GM12878 (cell line): Measurements from ENCODE around the gene ACACB. TPM values are rescaled to one million over a fixed set of nuclear protein-coding genes. Genes with fewer than 3 reads are reported as not detected.

Experiments
- ATAC-seq: fragments of 200-7000 bp; cut with Tn5 transposase; 3 replicates; pipeline ENCODE4 v1.9.1; 2020; ENCODE audit warnings: mild to moderate bottlenecking, moderate library complexity
- BruUV-seq: library from RNA; stranded (reverse); fragments of 400-500 nt; replicated peaks from 2 replicates; lab custom pipeline; 2021; lab: Mats Ljungman, UMichigan
- CTCF ChIA-PET: fragments of 300-600 bp; sonication (Branson Sonifier 250); formaldehyde crosslinking; extraction: SDS; loops from one replicate; lab custom pipeline; 2021; ENCODE audit warnings: inconsistent platforms; lab: Yijun Ruan, JAX
- POLR2A ChIA-PET: fragments of 350-600 bp; formaldehyde crosslinking; extraction: SDS; loops from one replicate; lab custom pipeline; 2021; ENCODE audit warnings: inconsistent platforms; lab: Charles Lee
- RAD21 ChIA-PET: fragments of 300-600 bp; sonication (Branson Sonifier 250); formaldehyde crosslinking; loops from one replicate; lab custom pipeline; 2023; ENCODE audit warnings: antibody characterized with exemption; ENCODE audit not compliant: unreplicated experiment; lab: Charles Lee
- SMC1A ChIA-PET: fragments of 300-600 bp; sonication (Branson Sonifier 250); formaldehyde crosslinking; loops from one replicate; lab custom pipeline; 2023; ENCODE audit not compliant: unreplicated experiment, uncharacterized antibody; lab: Charles Lee
- DNase-seq: peaks from one replicate; pipeline ENCODE4 v3.0.0-alpha.2; 2011; ENCODE audit warnings: low read depth, low spot score
- FAIRE-seq: peaks from 3 replicates; lab custom pipeline; 2011; peaks lifted over from hg19 to GRCh38; lab: Jason Lieb, UNC
- H2AFZ ChIP-seq: 2 replicates; pipeline ENCODE4 v1.6.0; 2011; ENCODE audit warnings: low read depth, low read length, control low read depth; ENCODE audit not compliant: control insufficient read depth
- H3K27ac ChIP-seq: 2 replicates; pipeline ENCODE4 v1.5.1; 2011; ENCODE audit warnings: control low read depth; ENCODE audit not compliant: control insufficient read depth, insufficient read depth
- H3K27me3 ChIP-seq, 2 experiments: replicated peaks in 1 of 2; 2 replicates each; pipeline versions ENCODE4 v1.6.0 to v1.6.1; 2011; ENCODE audit warnings: low read length in 1 of 2; ENCODE audit not compliant: control insufficient read depth in 2 of 2, insufficient read depth in 2 of 2
- H3K36me3 ChIP-seq, 2 experiments: 2 replicates each; pipeline ENCODE4 v1.5.1; 2011; ENCODE audit warnings: low read length in 1 of 2; ENCODE audit not compliant: control insufficient read depth in 2 of 2, insufficient read depth in 2 of 2
- H3K4me1 ChIP-seq: 2 replicates; pipeline ENCODE4 v1.6.1; 2011; ENCODE audit warnings: mild to moderate bottlenecking, low read length, moderate library complexity, mixed read lengths; ENCODE audit not compliant: control insufficient read depth, insufficient read depth
- H3K4me2 ChIP-seq: 2 replicates; pipeline ENCODE4 v1.6.0; 2011; ENCODE audit warnings: control low read depth; ENCODE audit not compliant: control insufficient read depth, insufficient read depth
- H3K4me3 ChIP-seq: fragments of 200-600 bp; sonication (generic); 2 replicates; pipeline ENCODE4 v1.5.1; 2016
- H3K79me2 ChIP-seq: 2 replicates; pipeline ENCODE4 v1.6.0; 2011; ENCODE audit warnings: low read length; ENCODE audit not compliant: control insufficient read depth, insufficient read depth
- H3K9ac ChIP-seq: 2 replicates; pipeline ENCODE4 v1.8.0; 2011; ENCODE audit warnings: low read length, control low read depth, mixed read lengths; ENCODE audit not compliant: control insufficient read depth, insufficient read depth
- H3K9me3 ChIP-seq: replicated peaks from 3 replicates; pipeline ENCODE4 v1.5.1; 2011; ENCODE audit warnings: mild to moderate bottlenecking, low read length; ENCODE audit not compliant: control insufficient read depth, insufficient read depth
- H4K20me1 ChIP-seq: 2 replicates; pipeline ENCODE4 v1.6.0; 2011; ENCODE audit not compliant: control insufficient read depth, insufficient read depth
- ATF7 ChIP-seq: fragments of 450-650 bp; IDR thresholded peaks from 2 replicates; pipeline ENCODE4 v1.6.1; 2016; ENCODE audit warnings: low read depth, mild to moderate bottlenecking
- CHD1 ChIP-seq: IDR thresholded peaks from 2 replicates; pipeline ENCODE4 v1.6.1; 2012; ENCODE audit warnings: low read depth, low read length, improper control_type of control experiment
- CHD2 ChIP-seq: IDR thresholded peaks from 2 replicates; pipeline ENCODE4 v1.6.1; 2011; ENCODE audit warnings: low read depth, low read length, improper control_type of control experiment, borderline replicate concordance
- DPF2 ChIP-seq: fragments of 450-650 bp; IDR thresholded peaks from 2 replicates; pipeline ENCODE4 v1.6.1; 2017; ENCODE audit warnings: mild to moderate bottlenecking
- FOXK2 ChIP-seq: fragments of 450-650 bp; IDR thresholded peaks from 2 replicates; pipeline ENCODE4 v1.6.1; 2017; ENCODE audit warnings: mild to moderate bottlenecking, moderate library complexity
- HDAC2 ChIP-seq: fragments of 200-600 bp; sonication (generic); IDR thresholded peaks from 2 replicates; pipeline ENCODE4 v1.6.1; 2017
- IKZF2 ChIP-seq, 2 experiments: fragments of 450-650 bp; IDR thresholded peaks; 2 replicates each; pipeline ENCODE4 v1.6.1; 2017; ENCODE audit warnings: mild to moderate bottlenecking in 2 of 2, moderate library complexity in 2 of 2
- NFYB ChIP-seq: IDR thresholded peaks from 2 replicates; pipeline ENCODE4 v1.6.1; 2011; ENCODE audit warnings: low read depth, mild to moderate bottlenecking, low read length, improper control_type of control experiment, moderate library complexity; ENCODE audit not compliant: insufficient read depth
- NR2F1 ChIP-seq: fragments of 450-650 bp; conservative IDR thresholded peaks from 2 replicates; pipeline ENCODE4 v1.6.1; 2017; ENCODE audit warnings: mild to moderate bottlenecking
- PAX5 ChIP-seq: IDR thresholded peaks from 2 replicates; pipeline ENCODE4 v1.6.1; 2011; ENCODE audit warnings: low read depth, low read length, borderline replicate concordance
- RAD51 ChIP-seq: fragments of 450-650 bp; IDR thresholded peaks from 2 replicates; pipeline ENCODE4 v1.6.1; 2016; ENCODE audit warnings: moderate library complexity, mild to moderate bottlenecking, inconsistent platforms
- SMAD5 ChIP-seq: IDR thresholded peaks from 2 replicates; pipeline ENCODE4 v1.6.1; 2016; ENCODE audit warnings: antibody characterized with exemption, low read depth
- SPI1 ChIP-seq: IDR thresholded peaks from 2 replicates; pipeline ENCODE4 v1.6.1; 2011; ENCODE audit warnings: low read depth, mild to moderate bottlenecking, low read length, moderate library complexity, borderline replicate concordance; ENCODE audit not compliant: insufficient read depth
- USF2 ChIP-seq: IDR thresholded peaks from 2 replicates; pipeline ENCODE4 v1.6.1; 2011; ENCODE audit warnings: low read depth, low read length, improper control_type of control experiment, borderline replicate concordance
- ZNF217 ChIP-seq: fragments of 450-650 bp; IDR thresholded peaks from 2 replicates; pipeline ENCODE4 v1.6.1; 2017; ENCODE audit warnings: antibody characterized with exemption, mild to moderate bottlenecking
- ZSCAN29 ChIP-seq: fragments of 450-650 bp; IDR thresholded peaks from 2 replicates; pipeline ENCODE4 v1.6.1; 2017; ENCODE audit warnings: mild to moderate bottlenecking, moderate library complexity
- WGBS: methylation state at CpG from one replicate; pipeline ENCODE4 v1.1.6; 2016; ENCODE audit warnings: low lambda C conversion rate; ENCODE audit not compliant: insufficient replicate concordance, insufficient coverage; ENCODE audit errors: missing lambda C conversion rate; 5-methylcytosine and 5-hydroxymethylcytosine counted together
- in situ Hi-C: fragments of 300-500 bp; cut with MboI; formaldehyde crosslinking; loops from 9 replicates; pipeline ENCODE4 v1.14.3; 2018; ENCODE audit warnings: mixed read lengths
- intact Hi-C: fragments of 100-400 bp; cut with micrococcal nuclease; formaldehyde crosslinking; loops from one replicate; pipeline ENCODE4 v1.14.2; 2022; ENCODE audit not compliant: unreplicated experiment
- polyA plus RNA-seq, 11 experiments: library from polyadenylated mRNA; depleted of rRNA in 4 of 11; unstranded in 6 of 11; stranded (reverse) in 5 of 11; fragments of >200 nt; fragmentation: Nextera tagmentation in 4 of 11; fragmentation: Illumina TruSeq in 1 of 11; extraction: Ambion mirVana in 4 of 11; extraction: Trizol in 1 of 11; gene quantifications; 1 replicate in 1 of 11; 2 replicates in 10 of 11; pipeline versions ENCODE4 v1.2.1 to v1.2.3, GENCODE V29; 2011 to 2016; ENCODE audit warnings: inconsistent platforms in 2 of 11, missing spikeins in 2 of 11, low read depth in 1 of 11
- total RNA-seq, 4 experiments: library from RNA; depleted of rRNA in 3 of 4; stranded (reverse); fragments of >200 nt in 3 of 4; fragmentation: Illumina TruSeq in 1 of 4; extraction: Trizol in 1 of 4; gene quantifications; 2 replicates each; pipeline versions ENCODE4 v1.2.1 to v1.2.3, GENCODE V29; 2013 to 2021

ACACB gene
- total and polyA plus RNA-seq, 10 of the 15 experiments (the other 5 are each of a cell fraction or from before 2014, with no cell fraction given): 0.05 to 1.9 (median 0.38) TPM; not detected in 2

GRCh38 chr12:109305547-109305946 lies 189.2 kb downstream of the ACACB start:
- no peak overlapping the region for H3K4me3 ChIP-seq
- no peak for DNase-seq
- no TSS peak for BruUV-seq
- CTCF ChIA-PET: no interaction called here
- TF ChIP-seq CHD1: no peak
- TF ChIP-seq SPI1: no peak
- no peak for TF ChIP-seq NFYB
- no peak for TF ChIP-seq FOXK2
- no peak for TF ChIP-seq ZSCAN29
- TF ChIP-seq SMAD5: no peak
- no peak for TF ChIP-seq IKZF2 (IDR thresholded peaks at IDR 0.05)
- TF ChIP-seq HDAC2: no peak
- no peak for TF ChIP-seq PAX5
- no peak for TF ChIP-seq DPF2
- TF ChIP-seq ATF7: no peak
- TF ChIP-seq CHD2: no peak
- no peak for TF ChIP-seq RAD51
- no peak for TF ChIP-seq USF2
- no peak for TF ChIP-seq ZNF217
- TF ChIP-seq NR2F1: no peak
- TF ChIP-seq, all 136 proteins: peak for 0
- ATAC-seq (no peak), FAIRE-seq (no peak)
- H3K4me2 ChIP-seq: no peak overlapping the region
- no peaks in the 10 kb centered on the region for H3K36me3 ChIP-seq
- H3K9me3 ChIP-seq: no peaks in the 10 kb centered on the region
- H3K27me3 ChIP-seq: peaks cover 12 to 14% of the 10 kb centered on the region in 2 experiments
- SMC1A ChIA-PET: no interaction called here
- no peaks in the 10 kb centered on the region for H3K4me1 ChIP-seq
- 63% methylated on average over 6 of the region's 6 CpGs for WGBS
- in situ Hi-C loops (no loop called here), intact Hi-C loops (no loop called here)
- H3K9ac ChIP-seq: no peak overlapping the region
- no peak overlapping the region for H3K27ac ChIP-seq
- RAD21 ChIA-PET: no interaction called here
- no peaks in the 10 kb centered on the region for H4K20me1 ChIP-seq
- H2AFZ ChIP-seq: no peak overlapping the region
- POLR2A ChIA-PET: no interaction called here
- no peaks in the 10 kb centered on the region for H3K79me2 ChIP-seq
